ENCODE data around the gene AFF3.
A peak's percentile ranks its signal among the peaks of the same experiment; 100 is the strongest.
"Not testable (repeated sequence)": the region's sequence is repeated elsewhere in the genome, so short reads cannot be mapped to it uniquely, and the experiment has no call there.

AFF3 gene

DNA sequence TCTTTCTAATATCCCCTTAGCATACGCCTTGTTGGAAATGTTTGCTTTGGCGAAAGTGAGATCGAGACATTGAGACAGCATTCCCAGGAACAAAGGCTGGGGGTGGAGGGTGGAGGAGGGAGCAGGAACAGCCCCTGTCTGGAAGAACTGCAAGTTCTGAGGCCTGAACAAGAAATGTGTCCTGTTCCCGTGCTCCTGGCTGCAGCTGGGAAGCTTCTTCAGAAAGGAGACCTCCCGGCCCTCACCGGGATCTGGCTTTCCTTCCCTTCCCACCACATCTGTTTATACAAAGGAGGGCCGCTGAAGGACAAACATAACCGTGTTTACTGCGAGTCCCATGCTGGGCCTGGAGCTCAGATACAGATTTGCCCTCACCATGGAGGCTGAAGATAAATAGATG lies 35.9 kb downstream of the AFF3 start:
- DNase-seq (ENCODE audit: low read depth): no peak

DNA sequence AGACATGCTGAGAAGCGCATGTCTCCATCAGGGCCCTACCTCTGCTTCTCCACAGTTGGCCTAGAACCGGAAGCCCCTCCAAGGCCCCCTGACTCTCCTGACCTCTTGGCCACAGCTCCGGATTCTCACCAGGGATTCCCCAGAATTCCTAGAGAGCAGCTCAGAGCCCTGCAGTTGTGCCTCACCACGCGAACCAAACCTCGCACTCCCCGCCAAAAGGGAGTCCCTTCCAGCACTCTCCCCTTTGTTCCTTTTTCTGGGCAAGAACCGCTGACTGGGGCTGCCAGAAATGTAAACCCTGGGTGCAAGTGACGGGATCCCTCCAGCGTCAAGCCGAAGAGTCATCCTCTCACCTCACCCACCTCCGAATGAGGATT lies 36.7 kb downstream of the AFF3 start:
- DNase-seq (ENCODE audit: low read depth): no peak

DNA sequence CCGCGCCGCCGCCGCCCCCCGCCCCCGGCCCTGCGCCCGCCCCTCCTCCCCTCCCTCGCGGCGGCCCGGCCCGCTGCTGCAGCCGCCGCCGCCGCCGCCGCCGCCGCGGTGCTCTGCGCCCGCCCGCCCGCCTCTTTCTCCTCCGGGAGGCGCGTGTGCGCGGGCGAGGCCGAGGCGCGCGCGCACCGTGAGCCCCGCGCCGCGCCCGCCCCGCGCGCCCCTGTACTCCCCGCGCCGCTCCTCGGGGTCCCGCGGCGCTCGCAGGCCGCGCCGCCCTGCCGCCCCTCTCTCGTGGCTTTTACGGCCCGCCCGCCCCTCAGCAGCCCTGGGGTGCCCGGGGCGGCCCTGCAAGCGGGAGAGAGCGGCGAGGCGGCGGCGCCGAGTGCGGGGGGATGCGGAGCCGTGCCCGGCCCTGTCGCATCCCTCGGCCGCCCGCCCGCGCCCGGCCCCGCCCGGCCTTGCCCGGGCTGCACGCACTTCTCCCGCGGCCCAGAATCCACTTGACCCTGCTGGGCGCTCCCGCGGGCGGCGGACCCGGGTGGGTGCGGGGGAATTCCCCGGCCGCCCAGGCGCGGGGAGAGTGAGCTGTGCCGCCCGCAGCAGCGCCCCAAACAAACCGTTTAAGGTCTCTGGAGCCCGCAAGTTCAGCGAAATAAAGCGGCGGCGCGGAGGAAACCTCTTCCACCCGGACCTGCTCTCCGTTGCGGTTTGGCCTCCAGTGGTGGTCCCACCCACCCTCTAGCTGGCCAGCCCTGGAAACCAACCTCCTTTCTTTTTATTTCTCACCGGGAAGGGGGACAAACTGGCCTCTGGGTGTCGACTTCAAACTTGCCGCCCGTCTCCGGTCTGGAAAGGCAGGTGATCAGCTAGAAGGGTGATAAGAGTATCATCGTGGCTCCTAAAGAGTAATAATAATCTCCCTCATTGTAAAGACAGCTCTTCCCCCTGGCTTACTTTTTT lies 37.4 kb downstream of the AFF3 start:
- DNase-seq (ENCODE audit: low read depth): peak; percentile 7

DNA sequence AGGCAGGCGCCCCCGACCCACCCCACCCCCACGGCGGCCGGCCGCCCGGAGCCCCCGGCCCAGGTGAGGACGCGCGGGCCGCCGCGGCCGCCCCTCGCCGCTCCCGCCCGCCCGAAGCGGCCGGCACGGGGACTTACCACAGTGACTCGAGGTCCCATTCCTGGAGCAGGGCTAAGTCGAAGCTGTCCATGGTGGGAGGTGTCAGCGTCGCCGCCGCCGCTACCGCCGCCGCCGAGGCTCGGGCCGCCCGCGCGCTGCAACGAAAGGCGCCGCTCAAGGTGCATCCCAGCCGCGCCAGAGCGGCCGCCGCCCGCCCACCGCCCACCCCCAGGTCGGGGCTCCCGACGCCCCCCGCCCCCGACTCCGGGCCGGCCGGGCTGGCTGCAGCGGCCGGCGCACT lies 38.1 kb downstream of the AFF3 start:
- not testable (repeated sequence) for DNase-seq (ENCODE audit: low read depth)

DNA sequence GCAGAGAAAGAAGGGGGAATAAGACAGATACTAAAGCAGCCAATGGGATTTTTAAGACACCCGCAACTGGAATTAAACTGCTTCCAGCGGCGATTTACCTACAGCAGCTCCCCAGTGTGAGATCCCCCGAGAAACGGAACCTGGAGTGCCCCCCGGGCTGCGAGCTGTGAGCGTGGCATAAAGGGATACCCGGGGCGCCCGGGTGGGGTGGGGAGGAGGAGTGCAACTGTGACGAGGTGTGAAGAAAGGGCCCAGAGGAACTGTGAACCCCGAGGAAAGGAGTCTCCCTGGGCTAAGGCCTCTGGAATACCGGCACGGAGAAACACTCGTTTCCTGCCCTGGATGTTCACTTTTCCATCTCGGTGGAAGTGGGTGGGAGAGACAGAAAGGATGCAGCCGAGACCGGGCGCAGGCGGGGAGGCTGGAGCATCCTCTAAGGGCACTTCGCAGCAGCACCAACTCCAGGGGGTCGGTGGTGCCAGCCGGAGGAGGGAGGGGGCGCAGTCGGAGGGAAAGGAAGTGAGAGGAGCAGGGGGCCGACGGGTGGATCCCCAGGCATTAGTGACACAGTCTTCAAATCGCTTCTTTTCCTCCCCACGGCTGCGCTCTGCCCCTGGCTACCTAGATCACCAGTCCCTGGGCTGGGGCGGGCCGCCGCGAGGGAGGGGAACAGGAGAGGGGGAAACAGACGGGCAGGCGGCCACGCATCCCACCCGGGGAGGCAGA lies 38.7 kb downstream of the AFF3 start:
- DNase-seq (ENCODE audit: low read depth): not testable (repeated sequence)

GRCh38 chr2:100102466-100103180 lies 39.8 kb downstream of the AFF3 start:
- not testable (repeated sequence) for DNase-seq (ENCODE audit: low read depth)

GRCh38 chr2:100098855-100099254 lies 43.5 kb downstream of the AFF3 start:
- not testable (repeated sequence) for DNase-seq (ENCODE audit: low read depth)

DNA sequence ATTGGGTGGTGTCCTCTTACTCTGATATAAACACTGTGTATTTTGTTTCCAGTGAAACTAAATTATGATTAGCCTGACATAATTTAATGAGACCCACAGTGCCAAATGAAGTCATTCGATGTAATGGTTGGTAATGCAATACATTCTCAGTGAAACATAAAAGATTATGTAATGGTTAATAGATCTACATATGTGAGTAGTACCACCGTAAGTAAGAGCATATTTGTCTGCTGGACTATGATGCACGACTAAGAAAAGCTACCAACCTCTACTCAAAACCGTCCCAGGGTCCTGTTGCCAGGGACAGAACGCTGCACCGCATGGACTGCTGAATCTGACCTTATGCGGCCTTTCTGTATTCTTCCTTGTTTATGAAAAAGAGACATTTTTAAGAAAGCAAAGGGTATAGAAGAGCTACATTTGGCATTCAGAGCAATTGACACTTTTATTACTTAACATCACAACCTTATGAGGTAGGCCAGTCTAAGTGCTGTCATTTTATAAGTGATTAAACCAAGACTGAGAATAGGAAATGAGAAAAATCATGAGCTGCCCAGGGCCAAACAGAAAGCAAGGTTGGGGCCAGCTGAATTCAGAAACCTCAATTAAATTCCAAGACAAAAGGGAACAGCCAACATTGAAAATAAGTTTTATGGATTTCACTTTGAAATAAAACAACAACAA lies 44.6 kb downstream of the AFF3 start:
- DNase-seq (ENCODE audit: low read depth): not testable (repeated sequence)

- DNase-seq (ENCODE audit: low read depth): not testable (repeated sequence)
These were observed 46.5 kb downstream of the AFF3 start for GRCh38 chr2:100095845-100096244.

GRCh38 chr2:100091807-100092206 lies 50.6 kb downstream of the AFF3 start:
- not testable (repeated sequence) for DNase-seq (ENCODE audit: low read depth)

GRCh38 chr2:100085744-100086143 lies 56.6 kb downstream of the AFF3 start:
- DNase-seq (ENCODE audit: low read depth): not testable (repeated sequence)

GRCh38 chr2:100083421-100084216 lies 58.8 kb downstream of the AFF3 start:
- not testable (repeated sequence) for DNase-seq (ENCODE audit: low read depth)

- not testable (repeated sequence) for DNase-seq (ENCODE audit: low read depth)
These were observed 60.0 kb downstream of the AFF3 start for GRCh38 chr2:100082302-100082978.

DNA sequence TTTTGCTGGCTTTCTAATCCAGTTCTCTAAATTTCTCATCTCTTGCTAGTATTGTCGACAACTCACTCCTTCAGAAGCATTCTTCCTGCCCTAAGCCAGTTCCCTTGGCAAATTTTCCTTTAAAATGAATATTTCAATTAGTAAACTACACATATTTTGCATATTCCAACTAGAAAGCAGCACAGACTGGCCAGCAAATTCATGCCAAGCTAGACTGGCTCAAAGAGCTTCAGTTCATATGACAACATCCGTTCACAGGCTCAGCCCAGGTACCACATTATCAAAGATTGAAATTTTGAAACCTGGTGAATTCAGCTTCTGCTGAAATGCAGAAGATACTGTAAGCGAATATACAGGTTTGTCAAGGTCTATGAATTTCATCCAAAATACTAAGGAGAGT lies 64.5 kb downstream of the AFF3 start:
- no peak for DNase-seq (ENCODE audit: low read depth)

DNA sequence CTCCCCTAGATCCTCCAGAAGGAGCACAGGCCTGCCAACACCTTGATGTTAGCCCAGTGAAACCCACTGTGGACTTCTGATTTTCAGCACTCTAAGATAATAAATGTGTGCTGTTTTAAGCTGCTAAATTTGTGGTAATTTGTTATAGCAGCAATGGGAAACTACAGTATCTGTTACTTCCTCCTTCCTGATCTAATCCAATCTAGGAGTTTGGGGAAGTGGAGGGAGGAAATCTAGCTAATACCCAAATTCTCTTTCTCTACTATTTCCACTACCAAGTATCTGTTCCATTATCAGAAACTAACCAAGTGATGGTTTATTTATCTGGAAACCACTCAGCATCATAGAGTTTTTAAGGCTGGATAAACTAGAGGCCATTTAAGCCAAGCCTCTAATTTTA lies 64.9 kb downstream of the AFF3 start:
- DNase-seq (ENCODE audit: low read depth): no peak

GRCh38 chr2:100075532-100075931 lies 66.9 kb downstream of the AFF3 start:
- DNase-seq (ENCODE audit: low read depth): no peak

- no peak for DNase-seq (ENCODE audit: low read depth)
These were observed 69.3 kb downstream of the AFF3 start for GRCh38 chr2:100073110-100073509.

GRCh38 chr2:100072503-100072902 lies 69.9 kb downstream of the AFF3 start:
- DNase-seq (ENCODE audit: low read depth): no peak

DNA sequence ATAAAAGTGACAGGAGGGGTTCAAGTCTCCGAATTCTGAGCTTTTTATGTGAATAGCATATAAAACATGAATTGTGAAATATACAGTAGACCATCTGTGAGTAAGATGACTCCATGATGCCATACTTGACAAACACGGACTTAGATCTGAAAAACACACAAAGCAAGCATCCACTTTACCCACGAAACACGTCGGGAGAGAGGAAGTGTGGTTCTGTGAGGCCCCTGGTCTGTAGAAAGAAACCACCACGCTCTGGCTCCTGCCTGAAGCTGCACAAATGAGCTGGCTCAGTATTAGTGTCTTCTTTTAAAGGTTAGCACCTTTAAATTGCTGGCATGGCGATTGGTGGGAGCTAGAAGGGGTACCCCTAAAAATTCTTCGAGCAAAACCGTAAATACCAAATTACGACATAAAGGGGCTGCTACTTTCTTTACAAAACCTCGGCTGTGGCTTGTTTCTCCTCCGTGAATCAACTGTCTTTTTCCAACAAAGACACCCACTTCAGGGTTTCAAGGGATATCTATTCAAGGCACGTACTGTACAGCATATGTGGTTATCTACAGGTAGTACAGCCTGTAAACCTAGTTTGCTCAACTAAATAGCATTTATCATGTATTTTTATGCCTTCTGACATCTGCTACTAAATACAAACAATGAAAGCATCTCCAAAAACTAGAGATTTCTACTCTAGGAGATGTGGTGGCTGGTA lies 70.9 kb downstream of the AFF3 start:
- no peak for DNase-seq (ENCODE audit: low read depth)

GRCh38 chr2:100070078-100070477 lies 72.3 kb downstream of the AFF3 start:
- DNase-seq (ENCODE audit: low read depth): no peak
